Body of pancreas (tissue), 4 donors: ENCODE measurements around the gene GDPD3.

Experiments used
- POLR2A ChIP-seq, 3 donors: fragments of 450-650 bp; IDR thresholded peaks; one replicate each; pipeline ENCODE4 v1.6.1; 2016; ENCODE audit warnings: antibody characterized with exemption in 3 of 3, mild to moderate bottlenecking in 2 of 3
- TF ChIP-seq, protein P1 (sequence below), 7 experiments: fragments of 450-650 bp in 4 of 7; fragments of 200-600 bp in 3 of 7; sonication (generic) in 3 of 7; IDR thresholded peaks; one replicate each; pipeline ENCODE4 v1.5.1; 2016 to 2019; ENCODE audit warnings: antibody characterized with exemption in 7 of 7

GRCh38 chr16:30086291-30087140 lies 26.8 kb downstream of the GDPD3 start:
- no peak for TF ChIP-seq POLR2A (IDR thresholded peaks at IDR 0.05)
- TF ChIP-seq, protein P1, sequence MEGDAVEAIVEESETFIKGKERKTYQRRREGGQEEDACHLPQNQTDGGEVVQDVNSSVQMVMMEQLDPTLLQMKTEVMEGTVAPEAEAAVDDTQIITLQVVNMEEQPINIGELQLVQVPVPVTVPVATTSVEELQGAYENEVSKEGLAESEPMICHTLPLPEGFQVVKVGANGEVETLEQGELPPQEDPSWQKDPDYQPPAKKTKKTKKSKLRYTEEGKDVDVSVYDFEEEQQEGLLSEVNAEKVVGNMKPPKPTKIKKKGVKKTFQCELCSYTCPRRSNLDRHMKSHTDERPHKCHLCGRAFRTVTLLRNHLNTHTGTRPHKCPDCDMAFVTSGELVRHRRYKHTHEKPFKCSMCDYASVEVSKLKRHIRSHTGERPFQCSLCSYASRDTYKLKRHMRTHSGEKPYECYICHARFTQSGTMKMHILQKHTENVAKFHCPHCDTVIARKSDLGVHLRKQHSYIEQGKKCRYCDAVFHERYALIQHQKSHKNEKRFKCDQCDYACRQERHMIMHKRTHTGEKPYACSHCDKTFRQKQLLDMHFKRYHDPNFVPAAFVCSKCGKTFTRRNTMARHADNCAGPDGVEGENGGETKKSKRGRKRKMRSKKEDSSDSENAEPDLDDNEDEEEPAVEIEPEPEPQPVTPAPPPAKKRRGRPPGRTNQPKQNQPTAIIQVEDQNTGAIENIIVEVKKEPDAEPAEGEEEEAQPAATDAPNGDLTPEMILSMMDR (IDR thresholded peaks at IDR 0.05), result no peak
